T-helper 2 cell treated with Interferon-gamma antibody and Interleukin-4, amounts not matched to agents 100 ng/mL and 5 ng/mL, for 36 hours (primary cell): ENCODE measurements around the gene CDK19. TPM values are rescaled to one million over a fixed set of nuclear protein-coding genes. Genes with fewer than 3 reads are reported as not detected.
"Not testable (repeated sequence)": the region's sequence is repeated elsewhere in the genome, so short reads cannot be mapped to it uniquely, and the experiment has no call there.

Source experiments
- intact Hi-C: fragments of 100-400 bp; cut with micrococcal nuclease; formaldehyde crosslinking; loops from one replicate; pipeline ENCODE4 v1.15.1; 2023
- total RNA-seq: library from RNA; stranded (reverse); gene quantifications from 2 replicates; pipeline ENCODE4 v1.2.3, GENCODE V29; 2022

The CDK19 gene
- total RNA-seq, 1 donor from 2014 or later: 23.8 TPM

GRCh38 chr6:110593637-110594036 is 221.6 kb downstream of the CDK19 start:
- intact Hi-C loops: loop anchor here (10.0 kb wide), 1 partner anchor 59 kb away; no protein-coding TSS in a partner anchor

GRCh38 chr6:110592765-110593164 is 222.5 kb downstream of the CDK19 start:
- intact Hi-C loops: loop anchor here (10.0 kb wide), 1 partner anchor 58 kb away; no protein-coding TSS in a partner anchor

- intact Hi-C loops: loop anchor here (10.0 kb wide), 1 partner anchor 56 kb away; no protein-coding TSS in a partner anchor
Observed at GRCh38 chr6:110590821-110591351, 224.4 kb downstream of the CDK19 start.

GRCh38 chr6:110589865-110590513 is 225.3 kb downstream of the CDK19 start:
- intact Hi-C loops: loop anchor here (10.0 kb wide), 1 partner anchor 55 kb away; no protein-coding TSS in a partner anchor

GRCh38 chr6:110587328-110587727 is 227.9 kb downstream of the CDK19 start:
- intact Hi-C loops: no loop called here

GRCh38 chr6:110581679-110582078 is 233.6 kb downstream of the CDK19 start:
- intact Hi-C loops: no loop called here

- intact Hi-C loops: not testable (repeated sequence)
Observed at GRCh38 chr6:110577596-110578167, 237.6 kb downstream of the CDK19 start.

GRCh38 chr6:110575925-110576463 is 239.3 kb downstream of the CDK19 start:
- intact Hi-C loops: no loop called here

GRCh38 chr6:110574817-110575216 is 240.5 kb downstream of the CDK19 start:
- intact Hi-C loops: no loop called here

- intact Hi-C loops: no loop called here
Observed at GRCh38 chr6:110573537-110573936, 241.7 kb downstream of the CDK19 start.

- intact Hi-C loops: no loop called here
Observed at GRCh38 chr6:110573136-110573535, 242.1 kb downstream of the CDK19 start.

- intact Hi-C loops: no loop called here
Observed at GRCh38 chr6:110567957-110568696, 247.1 kb downstream of the CDK19 start.

GRCh38 chr6:110566346-110567125 is 248.7 kb downstream of the CDK19 start:
- intact Hi-C loops: no loop called here

- intact Hi-C loops: no loop called here
Observed at GRCh38 chr6:110564703-110565421, 250.4 kb downstream of the CDK19 start.

GRCh38 chr6:110563711-110564110 is 251.6 kb downstream of the CDK19 start:
- intact Hi-C loops: no loop called here

GRCh38 chr6:110562316-110562915 is 252.9 kb downstream of the CDK19 start:
- intact Hi-C loops: no loop called here

- intact Hi-C loops: no loop called here
Observed at GRCh38 chr6:110561696-110562095, 253.6 kb downstream of the CDK19 start.

- intact Hi-C loops: no loop called here
Observed at GRCh38 chr6:110561008-110561396, 254.3 kb downstream of the CDK19 start.

GRCh38 chr6:110560239-110561007 is 254.8 kb downstream of the CDK19 start:
- intact Hi-C loops: no loop called here
